Pancreas (tissue), 10 donors: ENCODE measurements around the gene OOSP2. TPM values are rescaled to one million over a fixed set of nuclear protein-coding genes. Genes with fewer than 3 reads are reported as not detected.
"Not testable (repeated sequence)": the region's sequence is repeated elsewhere in the genome, so short reads cannot be mapped to it uniquely, and the experiment has no call there.

ENCODE experiments used
- ATAC-seq, 4 donors: fragments of 200-7000 bp; cut with Tn5 transposase; one replicate each; pipeline versions ENCODE4 v1.8.0 to v1.9.1; 2020; ENCODE audit warnings: mild to moderate bottlenecking in 4 of 4, moderate library complexity in 4 of 4
- DNase-seq, 6 donors: peaks; one replicate each; pipeline ENCODE4 v3.0.0-alpha.2; 2020
- FAIRE-seq: peaks from 2 replicates; lab custom pipeline; 2012; peaks lifted over from hg19 to GRCh38; lab: Jason Lieb, UNC
- H3K27ac ChIP-seq, 4 donors: fragments of 200-600 bp; sonication (generic); 1 replicate in 3 of 4; 2 replicates in 1 of 4; pipeline versions ENCODE4 v1.5.0 to v1.8.0; 2020
- H3K27me3 ChIP-seq, 4 donors: fragments of 200-600 bp; one replicate each; pipeline ENCODE4 v1.8.0; 2021
- H3K36me3 ChIP-seq, 3 donors: fragments of 200-600 bp; sonication (generic) in 1 of 3; one replicate each; pipeline versions ENCODE4 v1.5.0 to v1.8.0; 2020 to 2021
- H3K4me1 ChIP-seq, 3 donors: fragments of 200-600 bp; one replicate each; pipeline ENCODE4 v1.8.0; 2021
- H3K4me3 ChIP-seq, 4 donors: fragments of 200-600 bp; sonication (generic) in 2 of 4; one replicate each; pipeline versions ENCODE4 v1.5.0 to v1.8.0; 2020 to 2021
- H3K9me3 ChIP-seq, 4 donors: fragments of 200-600 bp; one replicate each; pipeline ENCODE4 v1.8.0; 2021
- CTCF ChIP-seq, 4 donors: fragments of 200-600 bp; sonication (generic) in 3 of 4; IDR thresholded peaks; one replicate each; pipeline versions ENCODE4 v1.5.0 to v1.8.0; 2021; ENCODE audit warnings: antibody characterized with exemption in 4 of 4
- WGBS, 2 donors: extraction: QIAGEN DNeasy Blood & Tissue Kit; methylation state at CpG; one replicate each; pipeline ENCODE4 v1.1.7; 2013; 5-methylcytosine and 5-hydroxymethylcytosine counted together
- intact Hi-C, 3 donors: fragments of 100-400 bp; cut with DNase I; formaldehyde crosslinking; loops; one replicate each; pipeline versions ENCODE4 v1.11.1 to v1.14.2; 2022
- polyA plus RNA-seq, 2 donors: library from polyadenylated mRNA; stranded (reverse); fragments of 200-250 nt; gene quantifications; one replicate each; pipeline ENCODE4 v1.2.3, GENCODE V29; 2013
- total RNA-seq, 6 donors: library from RNA; stranded (reverse); fragmentation: NEBNext Ultra II Directional in 4 of 6; extraction: Animal tissue kit (Norgen Biotek cat#: 25700) in 4 of 6; gene quantifications; one replicate each; pipeline versions ENCODE4 v1.2.1 to v1.2.4, GENCODE V29; 2021 to 2023
- donor health status: healthy with polysubstance abuse.
- donor health status: DM: no; HTN: no; CAD: no; lungs with moderate emphysema.
- donor health status: DM: no; HTN: no; CAD: no.
- donor health status: control.
- donor health status: control.
- donor health status: Bipolar disorder and iron deficiency.
- donor health status: DM: yes; HTN: yes; CAD: no.
- donor health status: DM: no; HTN: no; CAD: no.
- donor health status: DM: no; HTN: no; CAD: no.
- donor health status: DM: yes; HTN: yes; CAD: no.

Gene OOSP2
- total and polyA plus RNA-seq, 8 donors = not detected

- WGBS, 2 donors = 75 to 78% methylated on average over 3 of the region's 3 CpGs
- Histone ChIP-seq H3K27ac (no peak overlapping the region), H3K4me3 (no peak overlapping the region), H3K36me3 (no peaks in the 10 kb centered on the region), H3K4me1 (no peaks in the 10 kb centered on the region), H3K9me3 (no peaks in the 10 kb centered on the region), H3K27me3 (no peaks in the 10 kb centered on the region)
- no peak for TF ChIP-seq CTCF (IDR thresholded peaks at IDR 0.05)
- DNase-seq (no peak), FAIRE-seq (no peak), ATAC-seq (no peak)
- intact Hi-C loops = no loop called here
Measured at GRCh38 chr11:60029015-60029632, 11.1 kb upstream of the OOSP2 start.

- ATAC-seq, intact Hi-C loops, H3K36me3 ChIP-seq, H3K27me3 ChIP-seq, H3K9me3 ChIP-seq, H3K4me3 ChIP-seq, H3K27ac ChIP-seq, FAIRE-seq, H3K4me1 ChIP-seq, DNase-seq: not testable (repeated sequence)
Measured at GRCh38 chr11:60050422-60050821, 10.2 kb downstream of the OOSP2 start.

- ATAC-seq, H3K4me3 ChIP-seq, H3K27ac ChIP-seq, H3K27me3 ChIP-seq, H3K36me3 ChIP-seq, intact Hi-C loops, H3K4me1 ChIP-seq, H3K9me3 ChIP-seq, DNase-seq, FAIRE-seq: not testable (repeated sequence)
- WGBS, 2 donors = 47 to 56% methylated on average over 3 of the region's 3 CpGs
Measured at GRCh38 chr11:60050839-60051238, 10.6 kb downstream of the OOSP2 start.

GRCh38 chr11:60056349-60056969, 16.2 kb downstream of the OOSP2 start, which contains the start of gene MS4A3:
Gene MS4A3, plus strand, starts transcription at chr11:60056665. Its CDS starts 4,496 bp downstream, at chr11:60061161.
- TF ChIP-seq CTCF (IDR thresholded peaks at IDR 0.05) = no peak
- no peaks in the 10 kb centered on the region for H3K4me1 ChIP-seq
- DNase-seq (no peak), ATAC-seq (no peak), FAIRE-seq (no peak)
- no peaks in the 10 kb centered on the region for H3K36me3 ChIP-seq
- no peaks in the 10 kb centered on the region for H3K27me3 ChIP-seq
- no peaks in the 10 kb centered on the region for H3K9me3 ChIP-seq
- H3K4me3 ChIP-seq = no peak within 1 kb of the TSS
- no peak within 1 kb of the TSS for H3K27ac ChIP-seq
- intact Hi-C loops = no loop called here
- WGBS, 2 donors = 57 to 68% methylated on average over 8 of the region's 8 CpGs

GRCh38 chr11:60059052-60059451, 18.8 kb downstream of the OOSP2 start:
- Histone ChIP-seq H3K36me3 (no peaks in the 10 kb centered on the region), H3K27ac (no peak overlapping the region), H3K4me1 (no peaks in the 10 kb centered on the region), H3K27me3 (no peaks in the 10 kb centered on the region), H3K9me3 (no peaks in the 10 kb centered on the region), H3K4me3 (no peak overlapping the region)
- DNase-seq = no peak
- no peak for TF ChIP-seq CTCF (IDR thresholded peaks at IDR 0.05)
- intact Hi-C loops = no loop called here
- 61 to 71% methylated on average over 3 of the region's 3 CpGs for WGBS, 2 donors
- ATAC-seq = no peak
- FAIRE-seq = no peak
